HG03064 (cell line): ENCODE data around the gene KRT33B.
"Not testable (repeated sequence)": the region's sequence is repeated elsewhere in the genome, so short reads cannot be mapped to it uniquely, and the experiment has no call there.

Source experiments
- ATAC-seq: cut with Tn5 transposase; IDR thresholded peaks from one replicate; pipeline ENCODE4 v1.9.1; 2021; ENCODE audit warnings: low read depth; ENCODE audit not compliant: unreplicated experiment

The KRT33B gene

DNA sequence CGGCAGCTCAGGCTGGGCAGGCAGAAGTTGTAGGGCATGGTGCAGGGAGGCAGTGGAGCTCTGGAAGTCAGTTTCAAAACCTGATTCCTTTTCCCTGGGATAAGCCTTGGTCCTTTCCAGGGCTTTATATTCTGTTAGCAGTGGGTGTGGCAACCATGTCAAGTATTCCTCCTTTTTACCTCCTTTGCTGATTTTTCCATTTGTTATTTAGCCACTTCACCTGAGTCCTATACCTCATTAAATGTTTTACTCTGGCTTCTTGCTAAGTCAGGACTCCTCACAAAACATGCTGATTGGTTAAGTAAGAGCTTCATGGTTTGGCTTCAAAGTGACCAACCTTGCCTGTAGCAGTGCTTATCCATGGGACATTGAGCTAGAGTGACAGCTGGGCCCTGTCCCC is at the start of gene KRT33B:
Gene KRT33B, minus strand, starts transcription at position 101 of the 400 bp plus-strand sequence. Its CDS starts 63 bp downstream, at position 38.
- ATAC-seq, result no peak

- ATAC-seq, result no peak
These were observed 48.7 kb upstream of the KRT33B start for GRCh38 chr17:41418116-41418860.

DNA sequence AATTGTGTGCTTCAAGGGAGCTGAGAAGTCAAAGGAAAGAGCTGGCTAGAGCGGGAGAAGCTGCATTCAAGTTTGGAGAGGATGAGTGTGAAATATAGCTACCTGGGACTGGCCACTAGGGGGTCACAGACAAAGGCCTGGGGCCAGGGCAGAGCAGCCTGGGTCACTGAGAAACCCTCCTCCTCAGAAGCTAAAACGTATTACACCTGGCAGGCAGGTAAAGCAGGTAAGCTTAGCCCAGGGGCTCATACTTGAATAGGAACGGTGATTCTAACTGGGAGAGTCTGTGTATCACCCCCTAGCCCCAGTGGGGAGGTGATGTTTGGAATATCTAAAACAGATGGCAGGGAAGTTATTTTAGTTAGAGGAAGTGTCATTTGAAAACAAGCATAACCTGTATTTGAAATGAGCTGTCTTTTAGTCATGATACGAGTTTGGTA is 48.0 kb upstream of the KRT33B start:
- ATAC-seq, result no peak

DNA sequence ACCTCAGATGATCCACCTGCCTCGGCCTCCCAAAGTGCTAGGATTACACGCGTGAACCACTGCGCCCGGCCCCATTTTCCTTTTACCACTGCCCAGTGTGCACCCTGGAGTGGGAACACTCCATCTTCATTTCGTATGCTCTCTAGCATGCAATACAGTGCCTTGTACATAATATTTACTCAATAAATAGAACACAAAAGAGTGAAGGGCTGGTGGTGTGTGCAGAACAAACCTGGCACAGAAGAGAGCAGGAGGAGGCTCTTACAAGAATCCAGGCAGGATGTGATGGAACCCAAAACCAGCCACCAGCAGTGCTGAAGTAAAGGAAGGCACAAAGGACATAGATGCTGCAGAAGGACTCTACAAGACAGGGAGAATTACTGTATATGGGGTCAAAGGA is 47.5 kb upstream of the KRT33B start:
- ATAC-seq, result no peak

DNA sequence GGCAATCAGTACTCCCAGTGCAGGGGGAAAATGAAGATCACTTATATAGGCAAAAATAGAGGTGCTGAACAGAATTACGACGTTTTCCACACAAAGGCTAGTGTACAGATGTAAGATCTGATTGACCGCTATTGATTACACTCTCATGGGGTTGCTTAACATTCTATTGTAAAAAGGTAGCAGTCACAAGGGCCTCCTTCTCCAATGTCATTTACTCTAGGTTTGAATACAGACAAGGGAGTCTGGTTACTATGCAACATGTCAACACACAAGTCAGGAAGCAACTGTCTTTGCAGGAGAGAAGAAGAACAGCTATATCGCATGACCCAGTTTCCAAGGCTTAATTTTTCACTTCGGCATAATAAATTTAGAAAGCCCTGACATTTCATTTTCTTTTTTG is 46.9 kb upstream of the KRT33B start:
- ATAC-seq, result no peak

DNA sequence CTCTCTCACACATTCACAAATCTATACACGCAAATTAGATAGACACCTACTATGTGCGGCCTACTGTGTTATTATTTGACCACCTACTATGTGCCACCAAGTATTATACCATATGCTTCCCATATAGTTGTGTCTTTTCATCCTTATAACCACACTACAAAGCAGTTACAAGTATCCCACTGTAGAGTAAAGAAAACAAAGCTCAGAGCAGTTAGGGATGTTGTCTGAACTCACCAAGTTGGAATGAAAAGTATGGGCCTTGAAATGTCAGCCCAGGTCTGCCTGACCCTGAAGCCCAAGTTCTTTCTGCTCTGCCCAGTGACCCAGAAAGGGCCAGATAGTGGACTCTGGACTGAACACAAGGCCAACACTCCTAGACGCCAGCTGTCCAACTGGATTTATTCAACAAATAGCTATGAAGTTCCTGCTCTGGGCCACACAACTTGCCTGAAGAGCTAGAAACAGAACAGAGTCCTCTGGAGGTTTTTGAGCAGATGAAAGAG is 46.3 kb upstream of the KRT33B start:
- ATAC-seq, result no peak

- no peak for ATAC-seq
These were observed 45.8 kb upstream of the KRT33B start for GRCh38 chr17:41415411-41415810.

DNA sequence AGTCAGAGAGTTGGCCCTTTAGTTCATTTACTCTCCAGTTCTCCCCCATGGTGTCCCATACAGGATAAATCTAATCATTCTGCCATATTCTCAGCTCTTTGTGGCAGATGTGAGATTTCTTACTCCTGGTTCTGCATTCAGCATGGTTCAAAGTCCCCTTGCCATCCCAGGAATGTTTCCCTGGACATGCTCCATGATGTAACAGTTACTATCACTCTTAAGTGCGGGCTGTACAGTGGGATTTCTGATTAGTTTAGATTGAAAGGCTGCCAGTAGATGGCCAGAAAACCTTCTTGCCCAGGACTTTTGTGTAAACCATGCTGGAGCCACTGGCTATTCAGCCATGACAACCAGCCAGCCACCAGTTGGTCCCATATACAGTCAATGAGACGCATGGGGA is 44.4 kb upstream of the KRT33B start:
- ATAC-seq, result no peak

DNA sequence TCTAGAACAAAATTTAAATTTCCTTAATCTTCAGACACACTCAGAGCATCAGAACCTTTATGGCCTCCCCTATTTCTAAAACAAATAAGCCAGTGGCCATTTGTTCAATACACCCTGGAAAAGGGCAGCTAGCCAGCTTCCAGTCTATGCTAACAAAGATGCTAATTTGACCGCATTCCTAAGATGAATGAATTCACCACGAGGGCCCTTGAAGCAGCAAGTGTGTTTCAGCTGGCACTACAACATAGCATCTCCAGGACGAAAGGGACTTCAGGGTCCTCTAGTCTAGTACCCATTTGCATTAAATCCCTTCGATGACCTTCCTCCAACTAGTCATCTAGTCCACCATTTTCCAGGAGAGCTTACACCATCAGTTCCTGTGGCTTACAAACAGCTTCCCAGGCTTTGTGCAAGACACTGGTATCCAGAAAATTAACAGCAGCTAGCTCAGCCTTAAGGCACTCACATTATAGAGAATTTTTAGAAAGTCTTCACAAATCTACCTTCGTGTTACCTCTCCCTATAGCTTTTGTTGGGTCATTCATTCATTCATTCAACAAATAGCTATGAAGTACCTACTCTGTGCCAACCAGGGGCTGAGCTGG is 43.8 kb upstream of the KRT33B start:
- ATAC-seq, result no peak

GRCh38 chr17:41411072-41411840 is 41.6 kb upstream of the KRT33B start:
- ATAC-seq, result no peak

DNA sequence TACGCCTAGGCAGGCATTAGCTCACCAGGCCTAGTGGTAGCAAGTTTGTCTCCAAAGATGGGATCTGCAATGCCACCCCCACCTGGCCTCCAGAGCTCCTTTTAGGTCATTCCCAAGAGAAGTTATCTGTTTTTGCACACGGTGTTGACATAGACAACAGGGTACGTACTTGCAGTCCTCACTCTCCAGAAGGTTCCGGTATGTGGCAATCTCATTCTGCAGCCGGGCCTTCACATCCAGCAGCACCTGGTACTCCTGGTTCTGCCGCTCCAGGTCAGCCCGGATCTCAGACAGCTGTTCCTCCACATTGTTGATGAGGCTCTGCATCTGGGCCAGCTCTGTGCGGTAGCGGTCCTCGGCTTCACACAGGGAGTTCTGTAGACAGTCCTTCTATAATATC is 37.6 kb upstream of the KRT33B start:
- ATAC-seq, result no peak

- no peak for ATAC-seq
These were observed 36.6 kb upstream of the KRT33B start for GRCh38 chr17:41406205-41406604.

- ATAC-seq, result no peak
These were observed 34.5 kb upstream of the KRT33B start for GRCh38 chr17:41404024-41404671.

DNA sequence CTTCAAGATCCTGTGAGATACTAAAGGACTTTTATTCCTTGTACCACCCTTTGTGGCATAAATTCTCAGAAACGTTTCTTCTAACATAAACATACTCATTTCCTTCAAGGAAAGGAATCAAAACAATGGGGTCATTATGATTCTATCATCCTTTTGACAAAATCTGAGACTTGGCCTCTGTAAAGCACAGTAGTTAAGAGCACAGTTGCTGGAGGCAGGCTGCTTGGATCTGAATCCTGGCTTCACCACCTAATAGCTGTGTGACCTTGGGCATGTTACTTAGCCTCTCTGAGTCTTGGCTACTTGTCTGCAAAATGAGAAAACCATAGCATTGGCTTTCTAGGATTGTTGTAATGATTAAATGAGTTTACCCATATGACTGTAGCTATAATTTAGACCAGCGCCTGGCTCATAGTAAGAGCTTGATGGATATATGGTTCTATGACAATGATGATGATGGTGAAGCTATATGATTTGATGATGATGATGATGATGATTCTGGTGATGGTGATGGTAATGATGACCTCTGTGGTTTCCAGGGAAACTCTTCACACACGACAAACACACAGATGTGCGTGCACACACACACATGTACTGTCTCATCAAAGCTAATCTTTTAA is 33.9 kb upstream of the KRT33B start:
- ATAC-seq, result no peak

- ATAC-seq, result no peak
These were observed 32.5 kb upstream of the KRT33B start for GRCh38 chr17:41402161-41402560.

DNA sequence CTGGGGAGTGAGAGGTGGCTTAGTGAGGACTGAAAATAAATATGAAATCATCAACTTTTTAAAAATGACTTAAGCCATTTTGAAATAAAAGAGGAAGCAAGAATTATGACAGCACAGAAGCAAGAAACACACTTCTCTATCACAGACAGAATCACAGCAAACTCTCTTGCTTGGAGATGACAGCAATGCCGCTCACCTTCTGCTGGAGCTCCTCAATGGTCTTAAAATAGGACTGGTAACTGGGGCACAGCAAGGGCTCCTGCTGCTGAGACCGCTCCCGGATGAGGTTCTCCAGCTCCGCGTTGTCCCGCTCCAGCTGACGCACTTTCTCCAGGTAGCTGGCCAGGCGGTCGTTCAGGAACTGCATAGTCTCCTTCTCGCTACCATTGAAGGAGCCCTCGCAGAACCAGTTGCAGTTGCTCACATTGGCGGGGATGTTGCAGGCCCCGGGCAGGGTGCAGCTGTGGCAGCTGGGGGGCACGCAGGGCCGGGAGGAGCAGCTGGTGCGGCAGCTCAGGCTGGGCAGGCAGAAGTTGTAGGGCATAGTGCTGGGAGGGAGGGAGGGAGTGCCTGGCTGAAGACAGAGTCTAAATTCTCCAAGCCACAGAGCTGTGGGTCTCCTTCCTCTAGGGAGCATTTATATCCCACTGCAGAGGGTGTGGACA is 27.5 kb upstream of the KRT33B start, which contains the start of gene KRT31:
Gene KRT31, minus strand, starts transcription at position 613 of the 665 bp plus-strand sequence. Its CDS starts 69 bp downstream, at position 544.
- no peak for ATAC-seq

DNA sequence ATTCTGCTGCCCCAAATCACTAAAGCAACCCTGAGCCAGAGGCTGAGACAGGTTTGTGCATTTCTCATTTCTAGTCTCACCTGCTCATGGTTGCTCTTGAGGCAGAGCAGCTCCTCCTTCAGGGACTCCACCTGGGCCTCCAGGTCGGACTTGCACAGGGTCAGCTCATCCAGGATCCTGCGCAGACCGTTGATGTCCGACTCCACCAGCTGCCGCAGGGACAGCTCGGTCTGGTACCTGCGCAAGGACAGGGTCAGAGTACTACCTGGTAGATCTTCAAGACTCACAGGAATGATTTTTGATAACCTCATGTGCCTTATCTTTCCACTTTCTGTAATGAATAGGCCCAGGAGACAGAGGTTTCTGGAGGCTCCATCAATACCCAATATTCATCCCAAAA is 26.7 kb upstream of the KRT33B start:
- no peak for ATAC-seq

GRCh38 chr17:41395611-41396010 is 26.0 kb upstream of the KRT33B start:
- ATAC-seq, result no peak

DNA sequence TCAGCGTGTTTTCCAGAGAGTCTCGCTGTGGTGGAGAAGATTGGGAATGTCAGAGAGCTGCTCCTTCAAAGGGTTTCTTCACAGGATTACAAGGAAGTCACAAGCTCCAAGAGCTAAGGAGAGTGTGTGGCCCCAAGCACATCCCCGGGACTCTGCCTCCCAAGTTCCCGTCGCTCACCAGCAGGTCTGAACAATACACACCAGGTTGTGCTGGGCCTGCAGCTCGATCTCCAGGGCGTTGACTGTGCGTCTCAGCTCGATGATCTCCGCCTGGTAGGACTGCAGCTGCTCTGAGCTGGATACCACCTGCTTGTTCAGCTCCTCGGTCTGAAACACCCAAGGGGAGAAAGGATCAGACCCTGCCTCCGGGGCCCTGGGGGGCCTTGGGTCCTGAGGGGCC is 25.4 kb upstream of the KRT33B start:
- ATAC-seq, result not testable (repeated sequence)
